Forelimb muscle (tissue), 1 donor: ENCODE measurements around the gene GSTO1. TPM values are rescaled to one million over a fixed set of nuclear protein-coding genes. Genes with fewer than 3 reads are reported as not detected.

Source experiments
- DNase-seq: peaks from one replicate; pipeline ENCODE4 v3.0.0-alpha.2; 2013; ENCODE audit warnings: low read depth
- polyA plus RNA-seq: library from polyadenylated mRNA; unstranded; fragments of 120-200 nt; gene quantifications from one replicate; pipeline ENCODE4 v1.2.1, GENCODE V29; 2013; ENCODE audit not compliant: insufficient read length

The GSTO1 gene
- polyA plus RNA-seq, 1 donor = 34.6 TPM

- no peak for DNase-seq
These were observed 20.4 kb downstream of the GSTO1 start for GRCh38 chr10:104274762-104275721.

GRCh38 chr10:104276192-104276591 lies 21.5 kb downstream of the GSTO1 start:
- DNase-seq = no peak

GRCh38 chr10:104277785-104278184 lies 23.1 kb downstream of the GSTO1 start:
- no peak for DNase-seq

GRCh38 chr10:104279550-104280259 lies 25.0 kb downstream of the GSTO1 start:
- no peak for DNase-seq

GRCh38 chr10:104281694-104282093 lies 27.0 kb downstream of the GSTO1 start:
- no peak for DNase-seq

GRCh38 chr10:104284846-104285245 lies 30.2 kb downstream of the GSTO1 start:
- no peak for DNase-seq

- DNase-seq = no peak
These were observed 32.2 kb downstream of the GSTO1 start for GRCh38 chr10:104286939-104287338.

GRCh38 chr10:104288355-104288754 lies 33.7 kb downstream of the GSTO1 start:
- DNase-seq = no peak

GRCh38 chr10:104291439-104291951 lies 36.8 kb downstream of the GSTO1 start:
- peak; percentile 68 for DNase-seq

GRCh38 chr10:104293011-104293410 lies 38.3 kb downstream of the GSTO1 start:
- no peak for DNase-seq

GRCh38 chr10:104293781-104294321 lies 39.2 kb downstream of the GSTO1 start:
- no peak for DNase-seq

GRCh38 chr10:104296687-104297436 lies 42.2 kb downstream of the GSTO1 start:
- DNase-seq = no peak

- DNase-seq = no peak
These were observed 43.3 kb downstream of the GSTO1 start for GRCh38 chr10:104297697-104298660.

GRCh38 chr10:104299031-104299904 lies 44.6 kb downstream of the GSTO1 start:
- no peak for DNase-seq

GRCh38 chr10:104300002-104300735 lies 45.5 kb downstream of the GSTO1 start:
- DNase-seq = no peak

- no peak for DNase-seq
These were observed 46.1 kb downstream of the GSTO1 start for GRCh38 chr10:104300736-104301292.

- DNase-seq = no peak
These were observed 47.4 kb downstream of the GSTO1 start for GRCh38 chr10:104301907-104302690.
